Activated CD4-positive, alpha-beta T cell treated with anti-CD3 and anti-CD28 coated beads for 24 hours (primary cell): ENCODE results near the gene VGF.
"Not testable (repeated sequence)": the region's sequence is repeated elsewhere in the genome, so short reads cannot be mapped to it uniquely, and the experiment has no call there.

Source experiments
- DNase-seq, 2 donors: peaks; one replicate each; pipeline ENCODE4 v3.0.0-alpha.2; 2020; ENCODE audit warnings: low read depth in 2 of 2

VGF gene

GRCh38 chr7:101115215-101115614 lies 50.2 kb downstream of the VGF start:
- no peak for DNase-seq

GRCh38 chr7:101114492-101114891 lies 50.9 kb downstream of the VGF start:
- DNase-seq: no peak

- DNase-seq: no peak
Measured at GRCh38 chr7:101113836-101114235, 51.5 kb downstream of the VGF start.

- not testable (repeated sequence) for DNase-seq
Measured at GRCh38 chr7:101113140-101113539, 52.2 kb downstream of the VGF start.
